ENCODE results near the gene MMP14. TPM values are rescaled to one million over a fixed set of nuclear protein-coding genes. Genes with fewer than 3 reads are reported as not detected.
"Not testable (repeated sequence)": the region's sequence is repeated elsewhere in the genome, so short reads cannot be mapped to it uniquely, and the experiment has no call there.

MMP14 gene
- total and polyA plus RNA-seq, 3 experiments from 2014 or later, result 1.4 to 1.7 TPM; not detected in 1

- no peaks in the 10 kb centered on the region for H3K36me3 Mint-ChIP-seq
- CTCF ChIA-PET, result interaction anchor here (4.8 to 7.2 kb wide), 3 partner anchors 31 to 250 kb away, joined by 42 to 149 read pairs (median 70); no protein-coding TSS in a partner anchor
- no peaks in the 10 kb centered on the region for H3K9me3 Mint-ChIP-seq
- no peak for DNase-seq
- peaks cover 34 to 38% of the 10 kb centered on the region in 2 donors for H3K27me3 Mint-ChIP-seq
- peaks cover 8 to 13% (median 12%) of the 10 kb centered on the region in 3 donors for H3K4me1 Mint-ChIP-seq
- no peak overlapping the region for H3K4me3 ChIP-seq (ENCODE audit: low read length)
- no peaks in the 10 kb centered on the region for H3K36me3 ChIP-seq (ENCODE audit: insufficient read depth, low read length)
- H3K27ac ChIP-seq (ENCODE audit: low read depth, low read length), result no peak overlapping the region
- H3K27me3 ChIP-seq (ENCODE audit: insufficient read depth, low read length, poor library complexity, severe bottlenecking), result no peaks in the 10 kb centered on the region
- no peak overlapping the region for H3K4me3 Mint-ChIP-seq
- H3K4me1 ChIP-seq (ENCODE audit: insufficient read depth, low read length), result peaks cover 21% of the 10 kb centered on the region
- H3K27ac Mint-ChIP-seq, result no peak overlapping the region
- POLR2A ChIA-PET, result no interaction called here
- H3K9me3 ChIP-seq (ENCODE audit: low read length), result no peaks in the 10 kb centered on the region
These were observed 15.7 kb upstream of the MMP14 start for GRCh38 chr14:22820731-22821130.

- H3K36me3 ChIP-seq (ENCODE audit: insufficient read depth, low read length), result no peaks in the 10 kb centered on the region
- Mint-ChIP-seq H3K27ac (no peak overlapping the region), H3K36me3 (no peaks in the 10 kb centered on the region), H3K4me1 (peaks cover 8 to 12% (median 9%) of the 10 kb centered on the region in 3 donors), H3K27me3 (peaks cover 34 to 40% of the 10 kb centered on the region in 2 donors), H3K9me3 (no peaks in the 10 kb centered on the region), H3K4me3 (peak overlapping the region in 1 of 7 donors; percentile 57)
- peaks cover 19% of the 10 kb centered on the region for H3K4me1 ChIP-seq (ENCODE audit: insufficient read depth, low read length)
- H3K4me3 ChIP-seq (ENCODE audit: low read length), result no peak overlapping the region
- H3K27me3 ChIP-seq (ENCODE audit: insufficient read depth, low read length, poor library complexity, severe bottlenecking), result no peaks in the 10 kb centered on the region
- ChIA-PET CTCF (interaction anchor here (1.1 to 7.2 kb wide), 5 partner anchors 18 to 250 kb away, joined by 3 to 149 read pairs (median 42); no protein-coding TSS in a partner anchor), POLR2A (no interaction called here)
- DNase-seq, result no peak
- no peaks in the 10 kb centered on the region for H3K9me3 ChIP-seq (ENCODE audit: low read length)
- no peak overlapping the region for H3K27ac ChIP-seq (ENCODE audit: low read depth, low read length)
These were observed 15.0 kb upstream of the MMP14 start for GRCh38 chr14:22821193-22822015.

GRCh38 chr14:22822016-22822570 is 14.3 kb upstream of the MMP14 start:
- H3K27ac ChIP-seq (ENCODE audit: low read depth, low read length), result no peak overlapping the region
- no peaks in the 10 kb centered on the region for H3K36me3 Mint-ChIP-seq
- POLR2A ChIA-PET, result interaction anchor here (1.3 to 1.9 kb wide), 2 partner anchors 36 to 252 kb away, joined by 5 to 6 read pairs; no protein-coding TSS in a partner anchor
- CTCF ChIA-PET, result interaction anchor here (0.8 to 7.2 kb wide), 26 partner anchors 9 to 264 kb away, joined by 3 to 149 read pairs (median 7); partner anchors contain the start of genes AJUBA, OXA1L and PRMT5
- no peak for DNase-seq
- H3K9me3 Mint-ChIP-seq, result no peaks in the 10 kb centered on the region
- no peaks in the 10 kb centered on the region for H3K27me3 ChIP-seq (ENCODE audit: insufficient read depth, low read length, poor library complexity, severe bottlenecking)
- H3K27ac Mint-ChIP-seq, result no peak overlapping the region
- peaks cover 35 to 41% of the 10 kb centered on the region in 2 donors for H3K27me3 Mint-ChIP-seq
- peaks cover 8 to 12% (median 9%) of the 10 kb centered on the region in 3 donors for H3K4me1 Mint-ChIP-seq
- H3K4me1 ChIP-seq (ENCODE audit: insufficient read depth, low read length), result peaks cover 19% of the 10 kb centered on the region
- H3K4me3 ChIP-seq (ENCODE audit: low read length), result no peak overlapping the region
- peak overlapping the region in 4 of 7 donors; percentile 65 to 72 (median 66) for H3K4me3 Mint-ChIP-seq
- no peaks in the 10 kb centered on the region for H3K9me3 ChIP-seq (ENCODE audit: low read length)
- no peaks in the 10 kb centered on the region for H3K36me3 ChIP-seq (ENCODE audit: insufficient read depth, low read length)

- ChIA-PET CTCF (interaction anchor here (0.8 to 7.2 kb wide), 30 partner anchors 9 to 265 kb away, joined by 3 to 149 read pairs (median 6); partner anchors contain the start of genes AJUBA, OXA1L and PRMT5), POLR2A (interaction anchor here (1.0 to 1.9 kb wide), 4 partner anchors 30 to 252 kb away, joined by 3 to 6 read pairs (median 5); partner anchors contain the start of gene ABHD4)
- Mint-ChIP-seq H3K4me1 (peaks cover 8 to 12% (median 9%) of the 10 kb centered on the region in 3 donors), H3K4me3 (peak overlapping the region in 6 of 7 donors; percentile 41 to 72 (median 66)), H3K9me3 (no peaks in the 10 kb centered on the region), H3K27me3 (peaks cover 35 to 45% of the 10 kb centered on the region in 2 donors), H3K27ac (peak overlapping the region in 1 of 8 donors; percentile 15), H3K36me3 (no peaks in the 10 kb centered on the region)
- DNase-seq, result peak; percentile 53 to 81 (median 57)
- peak overlapping the region; percentile 13 for H3K4me3 ChIP-seq (ENCODE audit: low read length)
- no peak overlapping the region for H3K27ac ChIP-seq (ENCODE audit: low read depth, low read length)
- H3K4me1 ChIP-seq (ENCODE audit: insufficient read depth, low read length), result peaks cover 19% of the 10 kb centered on the region
- no peaks in the 10 kb centered on the region for H3K9me3 ChIP-seq (ENCODE audit: low read length)
- no peaks in the 10 kb centered on the region for H3K36me3 ChIP-seq (ENCODE audit: insufficient read depth, low read length)
- no peaks in the 10 kb centered on the region for H3K27me3 ChIP-seq (ENCODE audit: insufficient read depth, low read length, poor library complexity, severe bottlenecking)
These were observed 13.8 kb upstream of the MMP14 start for GRCh38 chr14:22822571-22823098.

- Mint-ChIP-seq H3K36me3 (peaks cover 0 to 2% (median 0%) of the 10 kb centered on the region in 3 donors), H3K4me3 (peak overlapping the region in 1 of 7 donors; percentile 47), H3K4me1 (peaks cover 13 to 22% (median 16%) of the 10 kb centered on the region in 3 donors), H3K9me3 (no peaks in the 10 kb centered on the region), H3K27me3 (peaks cover 35 to 39% of the 10 kb centered on the region in 2 donors), H3K27ac (no peak overlapping the region)
- no peaks in the 10 kb centered on the region for H3K36me3 ChIP-seq (ENCODE audit: insufficient read depth, low read length)
- DNase-seq, result no peak
- H3K4me1 ChIP-seq (ENCODE audit: insufficient read depth, low read length), result peaks cover 19% of the 10 kb centered on the region
- H3K9me3 ChIP-seq (ENCODE audit: low read length), result no peaks in the 10 kb centered on the region
- POLR2A ChIA-PET, result interaction anchor here (0.6 to 1.1 kb wide), 3 partner anchors 46 to 64 kb away, joined by 4 to 6 read pairs (median 4); no protein-coding TSS in a partner anchor
- H3K4me3 ChIP-seq (ENCODE audit: low read length), result no peak overlapping the region
- CTCF ChIA-PET, result interaction anchor here (0.7 to 7.2 kb wide), 11 partner anchors 8 to 1851 kb away, joined by 3 to 149 read pairs (median 12); partner anchors contain the start of genes AJUBA, OXA1L and REM2
- no peaks in the 10 kb centered on the region for H3K27me3 ChIP-seq (ENCODE audit: insufficient read depth, low read length, poor library complexity, severe bottlenecking)
- H3K27ac ChIP-seq (ENCODE audit: low read depth, low read length), result no peak overlapping the region
These were observed 11.6 kb upstream of the MMP14 start for GRCh38 chr14:22824711-22825359.

- not testable (repeated sequence) for H3K9me3 Mint-ChIP-seq; H3K27me3 ChIP-seq (ENCODE audit: insufficient read depth, low read length, poor library complexity, severe bottlenecking); DNase-seq; H3K9me3 ChIP-seq (ENCODE audit: low read length)
- peaks cover 22 to 36% (median 27%) of the 10 kb centered on the region in 3 donors for H3K4me1 Mint-ChIP-seq
- H3K4me3 Mint-ChIP-seq, result peak overlapping the region; percentile 89 to 95 (median 91)
- peak overlapping the region; percentile 95 for H3K4me3 ChIP-seq (ENCODE audit: low read length)
- H3K36me3 Mint-ChIP-seq, result peaks cover 0 to 26% (median 9%) of the 10 kb centered on the region in 3 donors
- CTCF ChIA-PET, result interaction anchor here (0.9 to 8.2 kb wide), 6 partner anchors 19 to 358 kb away, joined by 3 to 66 read pairs (median 3); no protein-coding TSS in a partner anchor
- H3K36me3 ChIP-seq (ENCODE audit: insufficient read depth, low read length), result peaks cover 11% of the 10 kb centered on the region
- H3K27me3 Mint-ChIP-seq, result peaks cover 14 to 17% of the 10 kb centered on the region in 2 donors
- peaks cover 17% of the 10 kb centered on the region for H3K4me1 ChIP-seq (ENCODE audit: insufficient read depth, low read length)
- H3K27ac ChIP-seq (ENCODE audit: low read depth, low read length), result peak overlapping the region; percentile 91
- POLR2A ChIA-PET, result interaction anchor here (0.6 to 2.1 kb wide), 3 partner anchors 10 to 63 kb away, joined by 3 to 7 read pairs (median 4); partner anchors contain the start of gene OXA1L
- H3K27ac Mint-ChIP-seq, result peak overlapping the region; percentile 86 to 98 (median 95)
These were observed 7.2 kb upstream of the MMP14 start for GRCh38 chr14:22829076-22829660.
